Epidermal melanocyte (primary cell): ENCODE results near the gene KAZN.

Experiments
- DNase-seq: peaks from one replicate; pipeline ENCODE4 v3.0.0; 2011; ENCODE audit warnings: low spot score; ENCODE audit not compliant: insufficient read length

Gene KAZN

GRCh38 chr1:14845851-14846250 is 247.4 kb downstream of the KAZN start:
- DNase-seq, result no peak

GRCh38 chr1:14846688-14847087 is 248.2 kb downstream of the KAZN start:
- no peak for DNase-seq

GRCh38 chr1:14848203-14848602 is 249.7 kb downstream of the KAZN start:
- no peak for DNase-seq

- DNase-seq, result no peak
Observed at GRCh38 chr1:14848625-14849024, 250.1 kb downstream of the KAZN start.

GRCh38 chr1:14849038-14849437 is 250.6 kb downstream of the KAZN start:
- DNase-seq, result no peak

GRCh38 chr1:14850563-14850962 is 252.1 kb downstream of the KAZN start:
- no peak for DNase-seq

- DNase-seq, result no peak
Observed at GRCh38 chr1:14851760-14852159, 253.3 kb downstream of the KAZN start.

- no peak for DNase-seq
Observed at GRCh38 chr1:14852291-14852690, 253.8 kb downstream of the KAZN start.

- DNase-seq, result no peak
Observed at GRCh38 chr1:14853518-14853917, 255.0 kb downstream of the KAZN start.

- DNase-seq, result no peak
Observed at GRCh38 chr1:14855268-14855667, 256.8 kb downstream of the KAZN start.

GRCh38 chr1:14855801-14856200 is 257.3 kb downstream of the KAZN start:
- no peak for DNase-seq

- DNase-seq, result no peak
Observed at GRCh38 chr1:14857436-14858195, 259.1 kb downstream of the KAZN start.

GRCh38 chr1:14862114-14862771 is 263.8 kb downstream of the KAZN start:
- DNase-seq, result no peak

- DNase-seq, result no peak
Observed at GRCh38 chr1:14865106-14865505, 266.6 kb downstream of the KAZN start.

GRCh38 chr1:14866911-14867612 is 268.6 kb downstream of the KAZN start:
- no peak for DNase-seq

- DNase-seq, result no peak
Observed at GRCh38 chr1:14869187-14869586, 270.7 kb downstream of the KAZN start.

GRCh38 chr1:14871218-14871970 is 272.9 kb downstream of the KAZN start:
- no peak for DNase-seq

- no peak for DNase-seq
Observed at GRCh38 chr1:14872762-14873161, 274.3 kb downstream of the KAZN start.

GRCh38 chr1:14873677-14874076 is 275.2 kb downstream of the KAZN start:
- DNase-seq, result no peak

GRCh38 chr1:14875524-14876509 is 277.3 kb downstream of the KAZN start:
- DNase-seq, result no peak
